Mesenteric fat pad (tissue), 1 donor: ENCODE data around the gene HEYL. TPM values are rescaled to one million over a fixed set of nuclear protein-coding genes. Genes with fewer than 3 reads are reported as not detected.

ENCODE experiments used
- DNase-seq: peaks from one replicate; pipeline ENCODE4 v3.0.0-alpha.2; 2020; ENCODE audit warnings: low spot score
- total RNA-seq: library from RNA; stranded (reverse); fragmentation: NEBNext Ultra II Directional; extraction: Animal tissue kit (Norgen Biotek cat#: 25700); gene quantifications from one replicate; pipeline ENCODE4 v1.2.1, GENCODE V29; 2021
- donor health status: DM: yes; HTN: yes; CAD: no.

Gene HEYL
- total RNA-seq, 1 donor from 2014 or later, result 9.4 TPM

DNA sequence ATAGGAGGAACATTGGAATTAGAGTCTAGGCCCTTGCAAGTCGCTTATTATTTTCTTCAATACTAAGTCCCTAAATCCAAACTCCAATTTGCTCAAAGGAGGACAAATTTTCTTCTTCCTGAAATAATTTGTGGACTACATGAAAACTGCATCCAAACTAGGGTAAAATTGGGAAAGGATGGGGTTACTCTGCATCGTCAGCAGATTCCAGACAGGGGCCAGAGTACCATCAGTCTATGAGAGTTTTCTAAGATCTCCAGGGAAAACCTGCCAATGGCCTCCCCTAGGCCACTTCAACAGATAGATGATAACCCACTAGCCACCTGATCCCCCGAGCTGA, 508 bp downstream of the HEYL start:
- DNase-seq, result no peak

DNA sequence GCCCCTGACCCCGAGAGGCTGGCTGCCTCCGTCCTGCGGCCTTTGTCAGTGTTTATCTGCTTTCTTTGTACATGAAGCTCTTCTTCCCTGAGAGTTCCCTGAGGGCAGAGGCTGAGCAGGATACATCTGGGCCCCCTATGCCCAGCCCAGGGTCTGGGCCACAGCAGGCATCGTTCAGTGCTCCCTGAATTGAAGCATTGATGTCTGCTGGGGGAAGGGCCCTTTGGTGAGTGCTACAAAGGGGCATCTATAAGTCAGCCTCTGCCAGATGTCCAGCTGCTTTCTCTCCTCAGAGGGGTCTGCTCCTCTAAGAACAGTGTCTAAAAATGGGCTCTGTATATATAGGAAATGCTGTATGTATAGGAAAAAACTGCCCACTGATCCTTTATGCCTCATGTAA, 2.1 kb downstream of the HEYL start:
- no peak for DNase-seq

DNA sequence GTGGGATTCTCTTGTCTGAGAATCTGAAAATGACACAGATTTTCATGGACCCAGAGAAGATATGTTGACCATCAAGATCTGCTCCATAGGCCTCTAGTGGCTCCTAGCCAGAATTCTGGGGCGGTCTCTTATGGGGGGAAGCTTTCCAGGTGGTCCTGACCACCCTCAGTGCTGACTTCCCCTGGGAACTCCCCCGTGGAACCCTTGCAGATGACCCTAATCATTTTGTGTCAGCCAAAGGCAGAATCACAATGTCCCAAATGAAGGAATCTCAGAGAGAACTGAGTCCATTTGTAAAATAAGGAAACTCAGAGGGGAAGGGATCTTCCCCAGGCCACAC, 3.6 kb downstream of the HEYL start:
- no peak for DNase-seq

DNA sequence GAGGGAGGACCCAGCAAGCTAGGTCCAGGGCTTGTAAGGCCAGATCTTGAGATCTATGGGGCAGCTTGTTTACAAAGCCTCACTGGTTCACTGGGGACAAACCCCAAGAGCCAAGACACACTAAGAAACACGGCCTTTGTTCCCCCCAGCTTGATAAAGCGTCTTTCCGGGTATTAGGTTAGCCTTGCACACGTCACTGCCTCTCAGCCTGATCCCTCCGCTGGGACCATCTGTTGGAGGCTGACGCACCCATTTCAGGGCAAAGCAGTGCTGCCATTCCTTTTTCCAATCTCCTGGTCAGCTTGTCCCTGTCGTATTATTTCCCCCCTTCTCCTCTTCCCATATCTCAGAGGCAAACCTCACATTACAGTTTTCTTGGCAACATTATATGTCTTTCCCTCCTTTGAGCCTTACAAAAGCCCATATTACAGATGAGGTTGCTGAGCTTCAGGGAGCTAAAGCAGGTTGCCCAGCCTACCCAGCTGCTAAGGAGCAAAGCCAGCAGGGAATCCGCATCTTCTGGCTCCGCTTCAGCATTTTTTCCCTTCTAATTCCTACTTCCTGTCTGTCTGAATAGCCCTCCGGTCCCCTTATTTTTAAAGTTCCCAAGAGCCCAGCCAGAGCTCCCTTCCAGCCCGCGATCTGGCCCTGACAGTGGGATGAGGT, 4.1 kb downstream of the HEYL start:
- DNase-seq, result no peak

DNA sequence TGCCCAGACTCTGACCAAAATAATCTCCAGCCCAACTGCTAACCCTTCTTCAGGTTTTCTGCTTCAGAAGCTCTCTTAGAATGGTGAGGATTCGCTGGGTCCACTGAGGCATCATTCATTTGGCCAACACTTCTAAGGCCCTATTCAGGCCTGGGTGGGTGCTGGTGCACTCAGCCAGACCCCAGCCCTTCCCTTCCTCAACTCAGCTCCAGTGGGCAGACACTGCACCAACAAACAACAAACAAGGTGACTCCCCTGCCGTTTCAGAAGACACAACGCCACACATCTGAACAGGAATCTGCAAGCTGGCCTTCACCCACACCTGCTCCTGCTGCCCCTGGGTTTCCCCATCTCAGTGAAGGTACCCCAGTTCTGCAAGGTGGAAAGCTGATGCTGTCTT, 6.0 kb downstream of the HEYL start:
- DNase-seq, result no peak

DNA sequence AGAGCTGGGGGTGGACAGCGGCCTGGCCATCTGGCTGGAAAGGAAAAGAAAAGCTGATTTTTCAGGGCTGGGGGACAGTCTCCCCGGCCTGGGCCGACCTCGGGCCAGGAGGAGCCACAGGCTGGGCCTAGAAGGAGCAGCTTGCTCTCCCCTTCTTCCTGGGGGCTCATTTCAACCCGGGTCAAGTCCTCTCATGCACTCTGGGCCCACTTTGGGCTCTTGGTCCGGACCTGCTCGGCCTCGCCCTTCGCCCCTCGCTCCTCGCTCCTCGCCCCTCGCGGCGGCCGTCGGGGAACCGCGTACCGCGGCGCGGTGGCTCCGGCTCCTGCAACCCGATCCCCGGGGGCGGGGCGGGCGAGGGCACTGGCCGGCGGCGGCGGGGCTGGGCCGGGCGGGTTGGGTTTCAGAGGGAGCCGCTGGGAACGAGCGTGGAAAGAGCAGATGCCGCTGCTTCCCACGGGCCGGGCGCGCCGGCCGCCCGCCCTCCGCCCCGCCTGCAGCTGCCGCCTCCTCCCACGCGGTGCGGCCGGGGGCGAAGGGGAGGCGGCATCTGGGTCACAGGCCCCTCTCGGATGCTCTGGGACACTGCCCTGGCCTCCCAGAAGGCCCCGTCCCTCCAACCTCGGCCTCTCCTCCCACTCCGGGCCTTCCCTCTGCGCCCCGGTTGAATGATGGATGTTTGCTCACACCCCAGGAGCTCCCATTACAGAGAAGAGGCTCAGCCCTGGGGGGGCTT, 6.6 kb downstream of the HEYL start:
- no peak for DNase-seq

DNA sequence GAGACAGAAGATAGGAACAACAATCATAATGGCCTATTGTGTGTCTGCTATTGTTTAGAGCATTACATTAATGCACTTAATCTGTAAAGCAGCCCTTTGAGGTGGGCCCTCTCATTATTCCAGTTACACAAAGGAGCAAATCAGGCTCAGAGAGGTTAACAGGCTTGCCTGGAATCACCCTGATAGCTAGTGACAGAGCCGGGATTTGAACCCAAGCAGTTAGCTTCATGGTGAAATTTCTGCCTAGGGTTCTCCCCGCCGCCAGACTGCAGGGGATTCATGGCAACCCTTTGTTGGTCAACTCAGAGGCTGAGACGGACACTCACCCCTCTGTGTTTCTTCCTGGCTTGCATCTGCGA, 7.1 kb downstream of the HEYL start:
- no peak for DNase-seq

DNA sequence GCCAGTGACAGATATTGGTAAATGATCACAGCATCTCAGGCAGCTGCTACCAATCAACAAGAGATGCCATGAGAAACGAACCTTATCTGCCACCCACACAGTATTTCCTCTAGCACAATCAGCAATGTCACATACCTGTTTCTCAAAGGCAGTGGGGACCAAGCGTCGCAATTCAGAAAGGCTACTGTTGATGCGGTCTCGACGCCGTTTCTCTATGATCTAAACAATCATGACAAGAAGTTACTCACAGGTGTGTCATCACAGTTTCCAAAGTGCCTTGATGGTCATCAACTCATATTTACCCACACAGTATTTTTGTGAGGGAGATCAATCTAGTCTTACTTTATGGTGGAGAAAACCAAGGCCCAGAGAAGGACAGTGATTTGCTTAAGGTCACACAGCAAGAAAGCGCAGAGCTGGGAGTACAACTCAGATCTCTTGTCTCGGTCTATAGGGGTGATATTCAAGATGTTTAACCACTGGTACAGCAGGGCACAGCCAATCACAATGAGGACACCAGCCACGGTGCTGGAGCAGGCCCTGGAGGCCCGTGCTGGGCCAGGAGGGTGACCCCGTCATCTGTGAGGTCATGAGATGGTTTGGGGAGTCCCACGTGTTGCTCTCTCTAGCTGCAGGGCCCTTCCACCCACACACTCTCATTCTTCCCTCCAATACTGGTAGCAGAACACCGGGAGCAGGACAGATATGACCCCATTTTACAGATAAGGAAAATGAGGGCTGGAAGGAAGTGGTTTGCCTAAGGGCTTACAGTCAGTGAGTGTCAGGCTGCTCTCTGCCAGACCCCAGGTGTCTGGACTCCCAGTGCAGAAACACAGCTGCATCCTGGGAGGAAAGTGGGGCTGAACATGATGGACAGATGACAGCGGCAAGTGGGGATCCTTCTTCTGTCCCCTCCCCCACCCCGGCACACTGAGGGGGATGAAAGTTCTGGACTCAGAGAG, 7.8 kb downstream of the HEYL start:
- DNase-seq, result no peak

DNA sequence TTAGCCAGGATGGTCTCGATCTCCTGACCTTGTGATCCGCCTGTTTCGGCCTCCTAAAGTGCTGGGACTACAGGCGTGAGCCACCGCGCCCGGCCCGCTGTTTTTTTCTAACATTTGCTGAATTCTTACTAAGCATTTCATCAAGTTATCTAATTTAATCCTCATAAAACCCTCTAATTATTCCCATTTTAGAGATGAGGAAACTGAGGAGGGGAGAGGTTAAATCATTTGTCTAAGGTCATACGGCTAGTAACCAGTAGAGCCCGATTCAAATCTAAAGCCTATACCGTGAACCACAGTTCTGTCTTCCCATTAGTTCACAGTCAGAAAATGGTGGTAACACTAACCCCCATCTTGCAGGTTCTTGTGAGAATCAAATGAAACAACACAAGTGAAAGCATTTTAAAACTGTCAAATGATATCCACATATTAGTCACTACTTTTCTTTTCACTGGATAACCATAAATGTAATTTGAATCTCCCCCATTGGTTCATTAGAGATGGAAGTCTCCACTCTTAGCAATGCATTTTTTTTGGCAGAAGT, 10.6 kb downstream of the HEYL start:
- DNase-seq, result no peak

DNA sequence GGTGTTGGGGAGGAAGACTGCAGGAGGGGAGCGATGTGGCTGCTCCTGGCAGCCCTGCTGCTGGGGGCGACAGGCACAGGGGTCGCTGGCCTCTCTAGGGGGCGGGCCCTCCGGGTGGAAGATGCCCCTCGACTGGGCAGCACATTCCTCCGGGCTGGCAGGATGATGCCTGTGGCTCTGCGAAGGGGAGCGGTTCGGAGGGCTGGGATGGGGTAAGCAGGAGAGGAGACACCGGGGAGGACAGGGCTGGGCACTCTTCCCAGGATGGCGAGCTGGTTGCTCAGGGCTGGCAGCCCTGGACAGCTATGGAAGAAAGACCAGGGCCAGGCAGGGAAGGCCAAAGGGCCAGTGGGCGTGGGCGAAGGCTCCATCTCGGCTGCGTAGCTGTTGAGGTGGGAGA, 12.8 kb downstream of the HEYL start:
- DNase-seq, result no peak

DNA sequence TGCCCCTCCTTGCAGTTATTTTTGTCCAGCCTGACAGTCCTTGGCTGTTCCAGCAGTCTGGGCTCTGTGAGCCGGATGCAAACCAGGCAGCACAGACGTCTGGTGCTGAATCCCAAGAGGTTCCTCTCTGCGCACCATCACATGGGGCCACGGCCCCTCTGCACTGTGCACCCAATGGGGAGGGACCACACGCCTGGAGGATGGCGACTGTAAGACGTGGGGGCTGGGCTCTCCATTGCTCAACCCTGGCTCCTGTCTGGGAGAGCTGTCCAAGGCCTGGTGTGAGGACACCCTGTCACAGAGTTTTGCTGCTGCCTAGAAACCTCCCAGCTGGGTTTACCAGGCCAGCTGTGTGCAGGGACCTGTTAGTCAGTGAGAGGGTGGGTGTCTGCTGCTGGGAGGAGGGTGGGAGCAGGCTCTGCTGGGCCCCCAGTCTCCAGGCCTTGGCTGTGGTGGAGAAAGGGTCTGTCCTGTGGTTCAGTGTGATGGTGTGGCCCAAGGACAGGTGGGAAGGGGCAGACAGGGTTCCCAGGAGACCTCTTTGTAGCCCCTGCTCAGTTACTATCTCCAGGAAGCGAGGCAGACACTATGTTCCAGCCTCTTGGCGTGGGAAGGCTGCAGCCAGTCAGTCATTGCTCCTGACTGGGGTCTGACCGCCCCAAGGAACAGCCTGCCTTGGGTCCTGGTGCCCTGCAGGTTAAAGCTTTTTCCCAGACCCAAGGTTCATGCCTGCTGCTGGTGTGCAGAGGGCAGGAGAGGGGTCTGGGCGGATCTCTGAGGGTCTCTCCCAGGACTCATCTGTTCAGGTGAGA, 13.8 kb downstream of the HEYL start:
- no peak for DNase-seq

DNA sequence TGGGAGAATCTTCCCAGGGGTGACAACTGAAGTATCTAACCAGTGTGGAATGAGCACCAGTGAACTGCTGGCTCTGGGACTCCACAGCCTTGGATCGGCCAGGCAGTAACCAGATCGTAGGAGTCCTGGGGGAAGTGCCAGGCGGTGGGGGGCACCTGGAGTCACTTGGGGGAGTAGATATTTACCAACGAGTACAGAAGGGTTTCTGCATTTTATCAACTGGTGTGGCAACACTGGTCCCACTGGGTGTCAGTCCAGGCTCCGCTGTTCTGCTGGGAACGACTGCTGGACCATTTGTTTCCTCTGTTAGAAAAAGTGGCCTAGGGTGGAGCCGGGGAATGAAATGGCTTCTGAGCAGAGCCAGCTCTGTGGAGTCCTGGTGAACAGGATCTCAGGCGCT, 14.4 kb downstream of the HEYL start:
- DNase-seq, result no peak

DNA sequence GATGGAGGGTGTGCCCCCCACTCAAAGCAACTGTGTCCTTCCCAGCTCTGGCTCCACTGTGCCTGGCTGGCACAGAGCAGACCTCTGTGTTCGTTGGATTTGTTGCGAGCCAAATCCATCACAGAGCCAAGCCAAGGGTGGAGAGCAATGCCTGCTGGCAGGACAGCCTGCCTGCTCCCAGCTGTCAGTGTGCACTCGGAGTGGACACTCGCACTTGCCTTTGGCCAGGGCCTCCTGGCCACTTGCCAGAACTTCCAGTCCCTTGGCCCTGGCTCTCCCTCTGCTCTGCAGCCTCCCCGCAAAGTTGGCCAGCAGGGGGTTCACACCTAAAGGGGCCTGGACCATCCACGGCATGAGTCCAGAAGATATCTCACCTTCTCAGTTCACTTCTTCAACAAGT, 16.4 kb downstream of the HEYL start:
- DNase-seq, result no peak

DNA sequence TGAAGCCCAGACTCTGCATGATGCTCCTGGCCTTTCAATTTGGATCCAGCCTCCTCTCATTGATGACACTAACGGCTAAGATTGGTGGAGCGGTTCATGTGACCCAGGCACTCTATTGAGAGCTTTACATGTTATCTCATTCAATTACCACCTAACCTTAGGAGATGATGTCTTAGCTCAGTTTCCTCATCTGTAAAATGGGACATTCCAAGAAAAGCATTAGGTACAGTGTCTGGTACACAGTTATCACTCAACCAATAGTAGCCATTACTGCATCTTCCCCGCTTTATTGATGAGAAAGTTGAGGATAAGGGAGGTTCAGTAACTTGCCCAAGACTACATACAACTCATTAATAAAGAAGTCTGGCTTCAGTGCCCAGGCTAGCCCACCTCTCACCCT, 17.0 kb downstream of the HEYL start:
- DNase-seq, result no peak

DNA sequence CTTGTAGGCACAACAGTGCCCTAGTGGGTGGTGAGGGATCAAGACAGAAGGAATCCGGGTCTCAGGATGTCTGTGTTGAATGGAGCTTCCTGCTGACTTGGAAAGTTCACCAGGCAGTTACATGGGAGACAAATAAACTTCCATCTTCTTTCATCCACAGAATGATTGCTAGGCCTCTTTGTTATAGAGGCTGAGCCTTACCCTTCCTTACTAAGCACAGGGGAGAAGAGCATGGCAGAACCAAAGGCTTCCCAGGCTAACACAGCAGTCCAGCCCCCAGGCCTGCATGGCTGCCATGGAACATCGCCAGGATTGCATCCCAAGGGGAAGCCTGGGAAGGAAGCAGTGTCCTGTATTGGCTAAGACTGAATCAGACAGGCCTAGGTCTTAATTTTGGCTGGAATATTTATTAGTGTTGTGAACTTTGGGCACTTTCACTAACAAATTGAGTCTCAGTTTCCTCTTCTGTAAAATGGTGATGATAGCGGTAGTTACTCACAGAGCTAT, 18.7 kb downstream of the HEYL start:
- no peak for DNase-seq

DNA sequence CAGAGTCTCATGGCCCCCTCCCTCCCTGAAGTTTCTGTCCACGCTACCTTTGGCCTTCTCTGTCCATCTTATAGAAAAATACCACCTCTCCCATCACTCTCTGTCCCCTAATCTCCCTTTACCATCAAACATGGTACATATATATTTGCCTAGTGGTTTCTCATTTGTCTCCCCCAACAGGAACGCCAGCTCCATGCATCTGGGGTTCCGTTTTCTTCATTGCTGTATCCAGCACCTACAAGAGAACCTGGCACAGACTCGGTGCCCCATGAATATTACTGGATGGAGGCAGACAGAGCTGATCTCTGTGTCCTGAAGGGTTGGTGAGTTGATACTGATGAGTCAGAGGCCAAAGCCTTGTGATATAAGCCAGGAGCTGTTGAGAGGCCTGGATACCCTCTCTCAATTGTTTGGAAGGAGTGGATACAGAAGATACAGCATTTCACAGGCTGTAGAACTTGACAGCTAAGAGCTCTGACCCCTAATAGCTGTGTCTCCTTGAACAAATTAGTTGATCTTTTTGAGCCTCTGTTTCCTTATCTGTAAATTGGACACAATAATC, 21.9 kb downstream of the HEYL start:
- DNase-seq, result no peak

DNA sequence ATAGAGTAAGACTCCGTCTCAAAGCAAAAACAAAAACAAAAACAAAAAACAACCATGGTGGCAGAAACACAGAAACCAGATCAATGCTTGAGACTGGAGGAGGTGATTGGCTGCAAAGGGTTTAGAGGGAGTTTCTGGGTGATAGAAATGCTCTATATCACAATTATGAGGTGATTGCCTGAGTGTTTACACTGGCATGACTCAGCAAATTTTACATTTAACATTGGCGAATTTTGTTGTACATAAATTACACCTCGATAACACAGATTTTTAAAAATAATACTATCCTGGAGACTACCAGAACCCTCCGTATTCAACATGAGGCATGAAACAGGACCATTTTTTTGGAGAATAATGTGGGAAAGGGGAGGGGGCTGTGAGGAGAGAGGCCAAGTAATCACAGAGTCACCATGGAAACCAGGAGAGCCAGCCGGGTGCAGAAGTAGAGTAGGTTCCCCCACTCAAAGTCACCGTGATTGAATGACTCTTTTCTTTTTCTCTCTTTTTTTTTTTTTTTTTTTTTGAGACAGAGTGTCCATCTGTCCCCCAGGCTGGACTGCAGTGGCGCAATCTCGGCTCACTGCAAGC, 24.3 kb downstream of the HEYL start:
- DNase-seq, result no peak

DNA sequence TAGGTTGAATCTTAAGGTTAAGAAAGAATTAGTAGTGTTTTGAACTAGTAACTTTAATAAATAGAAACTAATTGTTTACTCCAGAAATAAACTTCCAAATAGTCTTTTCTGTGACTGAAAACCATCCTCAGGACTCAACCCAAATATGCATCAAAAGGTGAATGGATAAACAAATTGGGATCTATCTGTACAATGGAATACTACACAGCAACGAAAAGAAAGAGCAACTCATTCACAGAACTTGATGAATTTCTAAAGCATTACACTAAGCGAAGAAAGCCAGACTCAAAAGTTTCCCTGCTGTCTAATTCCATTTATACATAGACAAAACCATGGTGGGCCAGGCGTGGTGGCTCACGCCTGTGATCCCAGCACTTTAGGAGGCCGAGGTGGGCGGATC, 25.0 kb downstream of the HEYL start:
- DNase-seq, result no peak

DNA sequence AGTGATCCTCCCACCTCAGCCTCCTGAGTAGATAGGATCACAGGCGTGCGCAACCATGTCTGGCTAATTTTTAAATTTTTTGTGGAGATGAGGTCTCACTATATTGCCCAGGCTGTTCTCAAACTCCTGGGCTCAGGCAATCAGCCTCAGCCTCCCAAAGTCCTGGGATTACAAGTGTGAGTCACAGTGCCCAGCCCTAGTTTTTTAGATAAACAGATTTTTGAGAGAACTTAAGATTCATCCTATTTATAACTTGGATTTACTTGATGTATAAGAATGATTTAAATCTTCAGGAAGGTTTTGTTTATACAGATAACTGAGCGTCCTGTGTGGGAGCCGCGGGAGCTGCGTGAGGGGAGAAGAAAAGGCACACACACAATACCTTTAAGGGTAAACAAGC, 26.2 kb downstream of the HEYL start:
- DNase-seq, result no peak

DNA sequence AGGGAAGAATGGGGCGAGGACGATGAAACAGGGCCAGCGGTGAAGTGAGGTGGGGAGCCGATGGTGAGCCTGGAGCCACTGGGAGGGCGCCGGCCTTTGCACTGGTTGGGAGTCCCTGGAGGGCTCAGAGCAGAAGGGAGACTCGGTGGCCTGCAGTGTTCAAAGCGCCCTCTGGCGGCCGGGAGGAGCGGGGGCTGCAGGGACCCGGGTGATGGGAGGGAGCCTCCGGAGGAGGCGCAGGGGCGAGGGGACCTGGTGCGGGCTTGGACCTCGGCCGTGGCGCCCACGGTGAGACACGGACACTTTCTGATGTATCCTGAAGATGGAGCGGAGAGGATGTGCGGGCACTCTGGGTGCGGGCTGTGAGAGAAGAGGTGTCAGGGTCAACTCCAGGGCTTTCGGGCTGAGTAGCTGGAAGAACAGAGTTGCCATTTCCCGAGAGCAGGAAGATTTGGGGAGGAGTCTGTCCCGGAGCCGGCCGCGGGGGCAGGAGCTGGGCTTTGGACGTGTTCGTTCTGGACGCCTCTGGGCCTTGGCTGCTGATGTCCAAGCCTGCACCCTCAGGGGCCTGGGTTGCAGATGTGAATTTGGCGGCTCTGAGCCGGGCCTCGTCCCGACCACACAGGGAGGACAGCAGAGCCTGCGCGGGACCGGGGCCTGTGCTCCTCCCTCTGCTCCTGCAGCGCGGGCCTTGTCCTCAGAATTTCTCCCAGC, 29.7 kb downstream of the HEYL start:
- DNase-seq, result peak; percentile 92
